B cell (primary cell): ENCODE data around the gene C11orf16. TPM values are rescaled to one million over a fixed set of nuclear protein-coding genes. Genes with fewer than 3 reads are reported as not detected.

Experiments used
- ATAC-seq: fragments of 200-7000 bp; cut with Tn5 transposase; one replicate; pipeline ENCODE4 v1.10.0; 2021; ENCODE audit warnings: low read depth, mild to moderate bottlenecking, moderate number of reproducible peaks, moderate library complexity
- CTCF ChIA-PET: fragments of 350-600 bp; sonication (Branson Sonifier 250); formaldehyde crosslinking; loops from one replicate; lab custom pipeline; 2021; ENCODE audit warnings: antibody characterized with exemption, inconsistent platforms; lab: Charles Lee
- POLR2A ChIA-PET: fragments of 350-600 bp; sonication (Branson Sonifier 250); formaldehyde crosslinking; loops from one replicate; lab custom pipeline; 2021; ENCODE audit warnings: antibody characterized with exemption; lab: Charles Lee
- DNase-seq: peaks from one replicate; pipeline ENCODE4 v3.0.0; 2013
- H2AFZ ChIP-seq: 2 replicates; pipeline ENCODE4 v1.6.1; 2012; ENCODE audit warnings: mild to moderate bottlenecking, low read depth, low read length; ENCODE audit not compliant: insufficient read depth, poor library complexity, severe bottlenecking
- H3K27ac ChIP-seq, 2 donors: 1 replicate in 1 of 2; 2 replicates in 1 of 2; pipeline ENCODE4 v1.5.1; 2012 to 2013; ENCODE audit warnings: low read length in 2 of 2, mild to moderate bottlenecking in 2 of 2, moderate library complexity in 1 of 2
- H3K27me3 ChIP-seq, 4 experiments: fragments of 200-600 bp in 1 of 4; sonication (generic) in 1 of 4; replicated peaks in 1 of 4; 1 replicate in 2 of 4; 2 replicates in 2 of 4; pipeline versions ENCODE4 v1.6.1 to v1.7.0; 2013 to 2016; ENCODE audit warnings: low read length in 3 of 4, mild to moderate bottlenecking in 2 of 4, mixed read lengths in 1 of 4, moderate library complexity in 1 of 4; ENCODE audit not compliant: insufficient read depth in 4 of 4, control insufficient read depth in 3 of 4; ENCODE audit errors: control extremely low read depth in 1 of 4
- H3K36me3 ChIP-seq, 2 experiments: replicated peaks in 1 of 2; 1 replicate in 1 of 2; 2 replicates in 1 of 2; pipeline versions ENCODE4 v1.6.1 to v1.7.1; 2013; ENCODE audit warnings: low read length in 1 of 2; ENCODE audit not compliant: insufficient read depth in 2 of 2, control insufficient read depth in 1 of 2; ENCODE audit errors: control extremely low read depth in 1 of 2, extremely low read depth in 1 of 2
- H3K4me1 ChIP-seq, 2 donors: fragments of 200-600 bp in 1 of 2; sonication (generic) in 1 of 2; 1 replicate in 1 of 2; 2 replicates in 1 of 2; pipeline versions ENCODE4 v1.5.1 to v1.6.1; 2013 to 2017; ENCODE audit warnings: low read length in 2 of 2; ENCODE audit not compliant: control insufficient read depth in 2 of 2, insufficient read depth in 2 of 2
- H3K4me2 ChIP-seq: replicated peaks from 2 replicates; pipeline ENCODE3; 2012; ENCODE audit warnings: mild to moderate bottlenecking, low read depth, low read length; ENCODE audit not compliant: poor library complexity, severe bottlenecking
- H3K4me3 ChIP-seq, 5 experiments: fragments of 200-600 bp in 1 of 5; sonication (generic) in 1 of 5; 1 replicate in 3 of 5; 2 replicates in 2 of 5; pipeline versions ENCODE4 v1.5.1 to v1.7.0; 2011 to 2016; ENCODE audit warnings: low read length in 4 of 5, mild to moderate bottlenecking in 4 of 5, low read depth in 2 of 5, control low read depth in 1 of 5, moderate library complexity in 1 of 5; ENCODE audit not compliant: insufficient read depth in 1 of 5; ENCODE audit errors: control extremely low read depth in 1 of 5, extremely low read depth in 1 of 5
- H3K79me2 ChIP-seq: fragments of 200-600 bp; sonication (generic); one replicate; pipeline ENCODE4 v1.6.0; 2016; ENCODE audit warnings: low read length; ENCODE audit not compliant: control insufficient read depth, insufficient read depth
- H3K9ac ChIP-seq: fragments of 200-600 bp; sonication (generic); 2 replicates; pipeline ENCODE4 v1.6.1; 2017; ENCODE audit warnings: mild to moderate bottlenecking, low read length, moderate library complexity
- H3K9me3 ChIP-seq, 3 donors: one replicate each; pipeline versions ENCODE4 v1.6.1 to v1.7.1; 2013; ENCODE audit warnings: low read length in 2 of 3; ENCODE audit not compliant: control insufficient read depth in 2 of 3, insufficient read depth in 1 of 3; ENCODE audit errors: control extremely low read depth in 1 of 3
- H4K20me1 ChIP-seq: 2 replicates; pipeline ENCODE4 v1.6.0; 2012; ENCODE audit warnings: mild to moderate bottlenecking, low read length; ENCODE audit not compliant: insufficient read depth, control insufficient read depth, poor library complexity, severe bottlenecking
- H3K27ac Mint-ChIP-seq: one replicate; pipeline ENCODE4 v1.8.0; 2021; ENCODE audit warnings: mixed read lengths
- H3K27me3 Mint-ChIP-seq: one replicate; pipeline ENCODE4 v1.8.0; 2021; ENCODE audit warnings: mixed read lengths
- H3K4me1 Mint-ChIP-seq: one replicate; pipeline ENCODE4 v1.8.0; 2021; ENCODE audit warnings: mixed read lengths
- H3K4me3 Mint-ChIP-seq: one replicate; pipeline ENCODE4 v1.8.0; 2021; ENCODE audit warnings: mixed read lengths
- H3K9me3 Mint-ChIP-seq: one replicate; pipeline ENCODE4 v1.8.0; 2022; ENCODE audit warnings: mixed read lengths; ENCODE audit not compliant: insufficient read depth
- CTCF ChIP-seq: fragments of 200-600 bp; IDR thresholded peaks from one replicate; pipeline ENCODE4 v1.8.0; 2022; ENCODE audit warnings: antibody characterized with exemption, mild to moderate bottlenecking
- EZH2 ChIP-seq: IDR thresholded peaks from 2 replicates; pipeline ENCODE4 v1.6.1; 2012; ENCODE audit warnings: borderline replicate concordance, low read depth, mild to moderate bottlenecking, moderate library complexity, low read length; ENCODE audit not compliant: insufficient read depth, poor library complexity, severe bottlenecking
- WGBS: methylation state at CpG from one replicate; pipeline ENCODE4 v1.1.5; 2013; ENCODE audit warnings: missing lambda C conversion rate; ENCODE audit not compliant: insufficient coverage; 5-methylcytosine and 5-hydroxymethylcytosine counted together
- intact Hi-C: fragments of 100-400 bp; cut with micrococcal nuclease; formaldehyde crosslinking; loops from one replicate; pipeline ENCODE4 v1.10.0; 2022
- polyA plus RNA-seq: library from polyadenylated mRNA; depleted of rRNA; stranded (reverse); fragments of >200 nt; gene quantifications from 2 replicates; pipeline ENCODE4 v1.2.3, GENCODE V29; 2012
- total RNA-seq, 2 donors: library from RNA; stranded (reverse); fragments of 120-200 nt in 1 of 2; gene quantifications; 1 replicate in 1 of 2; 2 replicates in 1 of 2; pipeline versions ENCODE4 v1.2.3 to v1.2.4, GENCODE V29; 2013 to 2022

Gene C11orf16
- total and polyA plus RNA-seq, 2 donors (not counting 1 experiment from before 2014, with no cell fraction given): not detected

- TF ChIP-seq EZH2: no peak
- no peak for TF ChIP-seq CTCF
- CTCF ChIA-PET: no interaction called here
- WGBS: 97% methylated on average over 5 of the region's 6 CpGs
- intact Hi-C loops: no loop called here
- Mint-ChIP-seq H3K27me3 (peaks cover 37% of the 10 kb centered on the region), H3K27ac (no peak overlapping the region), H3K4me3 (peak overlapping the region; percentile 76), H3K4me1 (peaks cover 25% of the 10 kb centered on the region), H3K9me3 (no peaks in the 10 kb centered on the region)
- H3K4me2 ChIP-seq: no peak overlapping the region
- no peak overlapping the region for H2AFZ ChIP-seq
- no peak overlapping the region for H3K9ac ChIP-seq
- no peaks in the 10 kb centered on the region for H4K20me1 ChIP-seq
- ATAC-seq (no peak), DNase-seq (no peak)
- peaks cover 22 to 26% of the 10 kb centered on the region in 2 donors for H3K4me1 ChIP-seq
- no peaks in the 10 kb centered on the region for H3K36me3 ChIP-seq
- no peak overlapping the region for H3K27ac ChIP-seq
- H3K79me2 ChIP-seq: no peaks in the 10 kb centered on the region
- H3K27me3 ChIP-seq: peaks cover 0 to 22% (median 7%) of the 10 kb centered on the region in 4 experiments
- H3K4me3 ChIP-seq: no peak overlapping the region
- H3K9me3 ChIP-seq: peaks cover 0 to 6% (median 0%) of the 10 kb centered on the region in 3 donors
- POLR2A ChIA-PET: no interaction called here
Measured at GRCh38 chr11:8871962-8872361, 60.8 kb downstream of the C11orf16 start.

DNA sequence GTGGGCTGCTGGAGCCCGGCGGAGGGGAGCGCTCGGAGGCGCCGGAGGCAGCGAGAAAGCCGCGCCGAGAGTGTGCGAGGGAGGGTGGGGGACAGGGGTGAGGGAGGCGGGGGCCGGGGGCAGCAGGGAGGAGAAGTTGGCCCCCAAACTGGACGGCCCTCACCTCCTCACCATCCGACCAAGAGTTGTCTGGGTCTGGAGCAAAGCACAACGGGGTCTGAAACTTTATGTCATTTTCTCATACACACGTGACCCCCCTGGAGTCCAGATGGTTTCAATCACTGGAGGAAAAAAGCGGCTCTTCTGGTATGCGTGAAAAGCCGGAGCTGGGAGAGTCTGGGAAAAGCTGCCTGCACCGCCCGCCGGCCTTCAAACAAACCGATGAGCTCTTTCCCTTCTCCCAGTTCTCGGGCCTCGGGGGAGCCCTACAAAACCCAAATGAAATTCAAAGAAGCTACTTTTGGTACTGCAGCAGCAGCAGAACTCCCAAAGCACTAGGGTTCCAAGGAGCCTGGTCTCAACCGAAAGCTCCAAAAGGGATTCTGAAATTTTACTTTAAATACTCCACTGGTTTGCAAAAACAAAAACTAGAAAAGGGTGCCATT is 61.5 kb downstream of the C11orf16 start:
- no peaks in the 10 kb centered on the region for H4K20me1 ChIP-seq
- ChIA-PET CTCF (no interaction called here), POLR2A (no interaction called here)
- H3K27me3 Mint-ChIP-seq: peaks cover 41% of the 10 kb centered on the region
- WGBS: 5% methylated on average over 23 of the region's 27 CpGs
- ATAC-seq (no peak), DNase-seq (peak; percentile 19)
- H3K36me3 ChIP-seq: no peaks in the 10 kb centered on the region
- H3K27ac Mint-ChIP-seq: no peak overlapping the region
- peak overlapping the region; percentile 55 for H3K9ac ChIP-seq
- H3K27me3 ChIP-seq: peaks cover 0 to 22% (median 7%) of the 10 kb centered on the region in 4 experiments
- H3K27ac ChIP-seq: no peak overlapping the region
- no peaks in the 10 kb centered on the region for H3K79me2 ChIP-seq
- H3K4me1 Mint-ChIP-seq: peaks cover 25% of the 10 kb centered on the region
- no peak for TF ChIP-seq EZH2
- no peak for TF ChIP-seq CTCF
- H3K9me3 ChIP-seq: peaks cover 0 to 6% (median 0%) of the 10 kb centered on the region in 3 donors
- peak overlapping the region; percentile 76 for H3K4me3 Mint-ChIP-seq
- H3K4me3 ChIP-seq: peak overlapping the region in 3 of 5 experiments; percentile 52 to 60 (median 55)
- intact Hi-C loops: no loop called here
- H3K4me2 ChIP-seq: peak overlapping the region; percentile 85
- peak overlapping the region; percentile 68 for H2AFZ ChIP-seq
- peaks cover 22 to 26% of the 10 kb centered on the region in 2 donors for H3K4me1 ChIP-seq
- no peaks in the 10 kb centered on the region for H3K9me3 Mint-ChIP-seq
